ENCODE data around the gene WWC1. TPM values are rescaled to one million over a fixed set of nuclear protein-coding genes. Genes with fewer than 3 reads are reported as not detected.

WWC1 gene
- total RNA-seq, 1 donor from 2014 or later: 1.5 TPM

- Mint-ChIP-seq H3K9me3 (ENCODE audit: unreplicated experiment) (no peaks in the 10 kb centered on the region), H3K27me3 (ENCODE audit: unreplicated experiment) (peaks cover 6% of the 10 kb centered on the region), H3K4me1 (ENCODE audit: low read depth, unreplicated experiment) (peaks cover 3% of the 10 kb centered on the region), H3K36me3 (ENCODE audit: unreplicated experiment) (no peaks in the 10 kb centered on the region), H3K27ac (ENCODE audit: unreplicated experiment) (no peak overlapping the region), H3K4me3 (ENCODE audit: unreplicated experiment) (no peak overlapping the region)
- no peak for DNase-seq
- TF ChIP-seq CTCF (IDR thresholded peaks at IDR 0.05; ENCODE audit: partially characterized antibody, unreplicated experiment): no peak
These were observed 37.4 kb downstream of the WWC1 start for GRCh38 chr5:168328814-168329213.

- H3K4me1 Mint-ChIP-seq (ENCODE audit: low read depth, unreplicated experiment): peaks cover 6% of the 10 kb centered on the region
- H3K36me3 Mint-ChIP-seq (ENCODE audit: unreplicated experiment): no peaks in the 10 kb centered on the region
- no peak for TF ChIP-seq CTCF (IDR thresholded peaks at IDR 0.05; ENCODE audit: partially characterized antibody, unreplicated experiment)
- peaks cover 6% of the 10 kb centered on the region for H3K27me3 Mint-ChIP-seq (ENCODE audit: unreplicated experiment)
- no peak overlapping the region for H3K27ac Mint-ChIP-seq (ENCODE audit: unreplicated experiment)
- no peak overlapping the region for H3K4me3 Mint-ChIP-seq (ENCODE audit: unreplicated experiment)
- no peak for DNase-seq
- H3K9me3 Mint-ChIP-seq (ENCODE audit: unreplicated experiment): no peaks in the 10 kb centered on the region
These were observed 37.9 kb downstream of the WWC1 start for GRCh38 chr5:168329302-168329701.

- Mint-ChIP-seq H3K4me3 (ENCODE audit: unreplicated experiment) (no peak overlapping the region), H3K9me3 (ENCODE audit: unreplicated experiment) (no peaks in the 10 kb centered on the region), H3K27me3 (ENCODE audit: unreplicated experiment) (peaks cover 6% of the 10 kb centered on the region), H3K36me3 (ENCODE audit: unreplicated experiment) (no peaks in the 10 kb centered on the region), H3K27ac (ENCODE audit: unreplicated experiment) (no peak overlapping the region), H3K4me1 (ENCODE audit: low read depth, unreplicated experiment) (peaks cover 9% of the 10 kb centered on the region)
- no peak for DNase-seq
- TF ChIP-seq CTCF (IDR thresholded peaks at IDR 0.05; ENCODE audit: partially characterized antibody, unreplicated experiment): no peak
These were observed 40.6 kb downstream of the WWC1 start for GRCh38 chr5:168332042-168332441.

- peaks cover 6% of the 10 kb centered on the region for H3K4me1 Mint-ChIP-seq (ENCODE audit: low read depth, unreplicated experiment)
- H3K27me3 Mint-ChIP-seq (ENCODE audit: unreplicated experiment): peaks cover 7% of the 10 kb centered on the region
- peaks cover 3% of the 10 kb centered on the region for H3K9me3 Mint-ChIP-seq (ENCODE audit: unreplicated experiment)
- H3K27ac Mint-ChIP-seq (ENCODE audit: unreplicated experiment): no peak overlapping the region
- no peak for TF ChIP-seq CTCF (IDR thresholded peaks at IDR 0.05; ENCODE audit: partially characterized antibody, unreplicated experiment)
- peak; percentile 30 for DNase-seq
- H3K4me3 Mint-ChIP-seq (ENCODE audit: unreplicated experiment): no peak overlapping the region
- no peaks in the 10 kb centered on the region for H3K36me3 Mint-ChIP-seq (ENCODE audit: unreplicated experiment)
These were observed 42.8 kb downstream of the WWC1 start for GRCh38 chr5:168334280-168334679.

- Mint-ChIP-seq H3K27ac (ENCODE audit: unreplicated experiment) (no peak overlapping the region), H3K36me3 (ENCODE audit: unreplicated experiment) (no peaks in the 10 kb centered on the region), H3K4me3 (ENCODE audit: unreplicated experiment) (no peak overlapping the region), H3K9me3 (ENCODE audit: unreplicated experiment) (peaks cover 3% of the 10 kb centered on the region), H3K27me3 (ENCODE audit: unreplicated experiment) (peaks cover 8% of the 10 kb centered on the region), H3K4me1 (ENCODE audit: low read depth, unreplicated experiment) (peaks cover 6% of the 10 kb centered on the region)
- peak; percentile 42 for DNase-seq
- TF ChIP-seq CTCF (IDR thresholded peaks at IDR 0.05; ENCODE audit: partially characterized antibody, unreplicated experiment): no peak
These were observed 43.2 kb downstream of the WWC1 start for GRCh38 chr5:168334695-168335094.

Measured in glutamatergic neuron (in vitro differentiated cells).